GM12874 (cell line): ENCODE results near the gene AP3D1.

ENCODE experiments used
- TF ChIP-seq, protein P1 (sequence below): IDR thresholded peaks from 2 replicates; pipeline ENCODE4 v1.5.1; 2011; ENCODE audit warnings: low read depth, mild to moderate bottlenecking, control low read depth, low read length, moderate library complexity; ENCODE audit not compliant: insufficient read depth

AP3D1 gene

DNA sequence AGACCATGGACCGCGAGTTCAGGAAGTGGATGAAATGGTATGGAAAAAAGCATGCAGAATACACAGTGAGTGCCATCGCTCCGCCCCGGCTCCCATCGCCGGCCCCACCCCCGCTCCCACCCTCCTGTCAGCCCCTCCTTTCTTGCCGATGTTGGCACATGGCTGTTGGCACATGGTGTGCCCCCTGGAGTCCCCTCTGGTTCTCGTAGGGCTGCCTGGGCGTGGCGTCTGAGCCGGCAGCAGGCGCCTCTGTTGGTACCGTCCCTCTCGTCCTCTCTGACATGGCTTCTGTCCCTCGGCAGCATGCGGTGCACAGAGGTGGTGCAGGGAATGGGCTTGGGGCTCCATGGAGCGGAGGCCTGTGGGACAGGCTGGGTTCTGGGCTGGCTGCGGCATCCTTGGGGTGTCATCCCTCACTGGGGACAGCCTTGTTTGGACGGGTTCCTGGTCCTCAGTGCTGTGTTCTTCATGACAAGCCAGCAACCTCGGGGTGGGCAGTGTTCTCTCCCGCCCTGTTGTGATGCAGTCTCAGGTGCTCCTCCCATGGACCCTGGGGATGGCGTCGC is 43.2 kb upstream of the AP3D1 start:
- TF ChIP-seq, protein P1, sequence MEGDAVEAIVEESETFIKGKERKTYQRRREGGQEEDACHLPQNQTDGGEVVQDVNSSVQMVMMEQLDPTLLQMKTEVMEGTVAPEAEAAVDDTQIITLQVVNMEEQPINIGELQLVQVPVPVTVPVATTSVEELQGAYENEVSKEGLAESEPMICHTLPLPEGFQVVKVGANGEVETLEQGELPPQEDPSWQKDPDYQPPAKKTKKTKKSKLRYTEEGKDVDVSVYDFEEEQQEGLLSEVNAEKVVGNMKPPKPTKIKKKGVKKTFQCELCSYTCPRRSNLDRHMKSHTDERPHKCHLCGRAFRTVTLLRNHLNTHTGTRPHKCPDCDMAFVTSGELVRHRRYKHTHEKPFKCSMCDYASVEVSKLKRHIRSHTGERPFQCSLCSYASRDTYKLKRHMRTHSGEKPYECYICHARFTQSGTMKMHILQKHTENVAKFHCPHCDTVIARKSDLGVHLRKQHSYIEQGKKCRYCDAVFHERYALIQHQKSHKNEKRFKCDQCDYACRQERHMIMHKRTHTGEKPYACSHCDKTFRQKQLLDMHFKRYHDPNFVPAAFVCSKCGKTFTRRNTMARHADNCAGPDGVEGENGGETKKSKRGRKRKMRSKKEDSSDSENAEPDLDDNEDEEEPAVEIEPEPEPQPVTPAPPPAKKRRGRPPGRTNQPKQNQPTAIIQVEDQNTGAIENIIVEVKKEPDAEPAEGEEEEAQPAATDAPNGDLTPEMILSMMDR: no peak

DNA sequence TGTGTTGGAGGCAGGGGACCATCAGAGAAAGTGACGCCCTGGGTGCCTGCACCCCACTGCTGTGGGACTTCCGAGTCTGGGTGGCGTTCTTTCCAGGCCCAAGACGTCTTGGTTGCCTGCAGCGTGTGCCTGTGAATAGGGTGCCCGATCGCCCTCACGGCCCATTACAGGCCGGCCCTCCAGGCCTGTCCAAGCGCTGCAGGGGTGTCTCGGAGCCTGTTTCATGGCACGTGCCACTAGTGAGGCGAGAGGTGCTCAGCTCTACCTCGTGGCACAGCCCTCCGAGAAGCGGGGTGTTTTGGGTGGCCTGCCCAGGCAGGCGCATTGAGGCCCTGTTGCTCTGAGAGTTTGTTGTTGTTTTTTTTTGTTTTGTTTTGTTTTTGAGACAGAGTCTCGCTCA is 42.4 kb upstream of the AP3D1 start:
- TF ChIP-seq, protein P1: no peak

DNA sequence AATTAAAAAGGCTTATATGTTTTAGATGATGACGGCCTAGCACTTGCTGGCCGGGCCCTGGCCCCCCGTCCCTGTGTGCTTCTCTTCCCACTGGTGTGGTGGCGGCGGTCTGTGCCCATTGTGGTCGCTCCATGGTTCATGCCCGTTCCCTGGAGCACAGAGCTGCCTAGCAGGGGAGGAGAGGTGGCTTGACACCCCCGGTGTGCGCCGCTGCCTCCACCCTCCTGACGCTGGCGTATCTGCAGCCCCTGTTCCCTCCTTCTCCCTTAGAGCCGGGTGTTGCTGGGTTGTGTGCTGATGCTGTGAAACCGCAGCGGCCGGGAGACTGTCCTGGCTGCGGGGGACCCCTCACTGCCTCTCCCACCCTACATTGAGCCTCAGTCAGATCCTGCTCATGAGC is 41.5 kb upstream of the AP3D1 start:
- TF ChIP-seq, protein P1: no peak

DNA sequence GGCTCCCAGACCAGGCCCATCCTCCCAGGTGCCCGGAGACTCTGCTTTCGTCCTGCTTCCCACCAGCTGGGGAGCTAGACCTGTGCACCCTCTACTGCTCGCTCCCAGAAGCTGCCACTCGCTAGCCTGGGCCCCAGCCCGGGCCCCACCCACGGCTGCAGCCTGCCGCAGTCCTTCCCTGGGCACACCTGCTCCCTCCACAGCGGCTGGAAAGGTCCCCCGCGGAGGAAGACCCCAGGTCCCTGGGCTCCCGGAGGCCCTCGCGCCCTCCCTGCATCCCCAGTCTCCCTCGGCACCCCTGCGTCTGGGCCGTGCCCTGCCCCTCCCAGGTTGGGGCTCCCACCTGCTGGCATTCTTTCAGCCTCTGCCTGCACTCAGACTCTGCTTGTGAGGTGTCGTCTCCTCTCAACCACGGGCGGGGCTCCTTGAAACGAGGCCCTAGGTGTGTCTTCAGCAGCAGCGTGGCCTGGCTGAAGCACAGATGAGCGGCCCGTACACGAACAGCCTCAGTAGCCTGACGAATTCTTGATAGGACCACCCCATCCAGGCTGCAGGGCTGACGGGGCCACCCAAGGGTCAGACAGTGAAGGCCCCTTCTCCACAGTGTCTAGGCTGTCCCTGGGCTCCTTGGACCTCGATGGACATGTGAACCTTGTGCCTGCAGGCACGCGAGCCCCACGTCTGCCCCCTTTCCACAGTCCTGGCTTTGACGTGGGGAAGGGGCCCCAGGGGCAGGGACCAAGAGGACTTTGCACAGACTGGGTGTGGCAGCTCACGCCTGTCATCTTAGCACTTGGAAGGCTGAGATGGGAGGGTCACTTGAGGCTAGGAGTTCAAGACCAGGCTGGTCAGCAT is 40.3 kb upstream of the AP3D1 start:
- TF ChIP-seq, protein P1: no peak

DNA sequence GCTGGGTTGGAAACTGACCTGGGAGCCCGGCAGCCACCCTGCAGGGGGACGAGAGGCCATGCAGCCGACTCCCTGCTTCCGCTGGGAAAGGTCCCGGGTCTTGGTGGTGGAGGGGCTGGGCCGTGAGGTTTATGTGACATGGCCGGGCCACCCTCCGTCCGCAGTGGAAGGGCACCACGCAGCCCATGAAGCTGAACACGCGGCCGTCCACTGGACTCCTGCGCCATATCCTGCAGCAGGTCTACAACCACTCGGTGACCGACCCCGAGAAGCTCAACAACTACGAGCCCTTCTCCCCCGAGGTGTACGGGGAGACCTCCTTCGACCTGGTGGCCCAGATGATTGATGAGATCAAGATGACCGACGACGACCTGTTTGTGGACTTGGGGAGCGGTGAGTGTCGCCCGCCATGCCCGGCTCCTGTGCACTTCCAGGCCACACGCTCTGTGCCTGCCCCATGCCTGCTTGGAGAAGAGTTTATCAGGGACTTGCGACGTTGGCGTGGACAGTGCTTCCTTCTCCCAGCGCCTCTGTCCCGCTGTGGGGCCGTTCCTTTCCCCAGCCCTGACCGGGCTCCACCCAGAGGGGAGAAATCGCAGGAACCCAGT is 39.6 kb upstream of the AP3D1 start:
- TF ChIP-seq, protein P1: no peak

DNA sequence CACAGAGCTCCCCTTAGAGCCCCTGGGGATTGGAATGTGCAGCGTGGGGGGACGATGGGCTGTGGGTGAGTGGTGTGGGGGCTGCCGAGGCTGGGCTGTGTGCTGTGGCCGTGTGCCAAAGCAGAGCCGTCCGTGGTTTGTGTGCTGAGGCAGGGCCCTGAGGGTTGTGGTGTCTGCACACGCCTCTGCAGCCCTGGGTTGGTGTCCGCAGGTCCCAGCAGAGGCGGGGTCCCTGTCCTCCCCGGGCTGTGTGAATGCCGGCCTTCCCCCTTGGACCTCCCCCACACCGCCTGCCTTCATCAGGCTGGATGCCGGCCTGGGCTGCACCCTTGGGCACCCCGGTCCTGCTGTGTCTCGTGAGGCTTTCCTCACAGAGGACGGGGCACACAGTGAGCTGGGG is 38.5 kb upstream of the AP3D1 start:
- TF ChIP-seq, protein P1: no peak

DNA sequence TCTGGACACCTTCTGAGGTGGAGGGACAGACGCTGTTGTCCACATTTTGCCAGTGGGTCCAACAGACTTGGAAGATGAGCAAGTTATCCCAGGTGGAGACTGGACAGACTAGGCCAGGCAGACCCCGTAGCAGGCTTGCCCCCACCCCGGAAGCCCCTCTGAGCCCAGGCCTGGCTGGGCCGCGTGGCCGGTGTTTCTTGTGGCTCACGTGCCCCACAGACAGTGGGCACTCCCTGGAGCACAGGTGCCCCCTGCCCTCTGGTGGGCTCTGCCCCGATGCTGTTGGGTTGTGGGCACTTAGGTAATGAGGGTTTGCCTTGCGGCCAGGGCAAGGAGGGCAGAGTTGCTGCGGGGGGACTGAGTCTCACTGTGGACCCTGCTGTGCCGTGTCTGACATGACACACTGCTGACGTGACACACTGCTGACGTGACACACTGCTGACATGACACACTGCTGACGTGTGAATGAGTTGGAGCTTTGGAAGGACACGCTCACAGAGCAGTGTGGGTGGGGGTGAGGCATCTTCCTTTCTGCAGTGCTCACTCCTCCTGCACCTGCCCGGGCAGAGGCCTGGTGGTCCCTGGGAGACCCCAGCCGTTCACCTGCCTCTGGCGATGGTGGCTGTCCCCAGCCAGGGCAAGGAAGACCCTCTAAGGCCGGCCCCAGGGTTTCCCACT is 37.5 kb upstream of the AP3D1 start:
- TF ChIP-seq, protein P1: no peak
